Transverse colon (tissue), 3 donors: ENCODE measurements around the gene FCRL4.

Experiments
- CTCF ChIP-seq, 5 experiments: fragments of 200-600 bp in 3 of 5; fragments of 450-650 bp in 2 of 5; sonication (generic) in 3 of 5; IDR thresholded peaks; 1 replicate in 2 of 5; 2 replicates in 3 of 5; pipeline ENCODE4 v1.5.1; 2016 to 2017; ENCODE audit warnings: antibody characterized with exemption in 5 of 5, inconsistent platforms in 3 of 5, mild to moderate bottlenecking in 2 of 5, moderate library complexity in 1 of 5
- POLR2A ChIP-seq: fragments of 450-650 bp; IDR thresholded peaks from one replicate; pipeline ENCODE4 v1.6.1; 2016; ENCODE audit warnings: antibody characterized with exemption, mild to moderate bottlenecking, moderate library complexity

GRCh38 chr1:157618190-157618589 is 20.3 kb upstream of the FCRL4 start:
- TF ChIP-seq CTCF (IDR thresholded peaks at IDR 0.05) (no peak), POLR2A (no peak)
